Lung (tissue), 12 donors: Measurements from ENCODE around the gene GARNL3. TPM values are rescaled to one million over a fixed set of nuclear protein-coding genes. Genes with fewer than 3 reads are reported as not detected.

Source experiments
- ATAC-seq: fragments of 200-7000 bp; cut with Tn5 transposase; one replicate; pipeline ENCODE4 v1.9.1; 2020; ENCODE audit warnings: moderate number of reproducible peaks; ENCODE audit not compliant: insufficient read depth, low FRiP score
- DNase-seq, 3 donors: peaks; one replicate each; pipeline ENCODE4 v3.0.0-alpha.2; 2013 to 2017
- H3K27ac ChIP-seq, 2 donors: one replicate each; pipeline ENCODE4 v1.5.1; 2013; ENCODE audit warnings: mild to moderate bottlenecking in 2 of 2, moderate library complexity in 2 of 2, control low read depth in 1 of 2, inconsistent platforms in 1 of 2, low read depth in 1 of 2, low read length in 1 of 2
- H3K27me3 ChIP-seq, 3 donors: one replicate each; pipeline ENCODE4 v1.5.1; 2013; ENCODE audit warnings: low read length in 2 of 3; ENCODE audit not compliant: control insufficient read depth in 3 of 3, insufficient read depth in 3 of 3
- H3K36me3 ChIP-seq, 4 donors: one replicate each; pipeline ENCODE4 v1.5.1; 2013; ENCODE audit warnings: low read length in 4 of 4, mild to moderate bottlenecking in 1 of 4, moderate library complexity in 1 of 4; ENCODE audit not compliant: control insufficient read depth in 4 of 4, insufficient read depth in 4 of 4
- H3K4me1 ChIP-seq, 5 donors: one replicate each; pipeline ENCODE4 v1.5.1; 2013; ENCODE audit warnings: low read length in 5 of 5, mild to moderate bottlenecking in 2 of 5, moderate library complexity in 1 of 5; ENCODE audit not compliant: control insufficient read depth in 5 of 5, insufficient read depth in 5 of 5
- H3K4me3 ChIP-seq: one replicate; pipeline ENCODE4 v1.5.1; 2013; ENCODE audit warnings: mild to moderate bottlenecking, control low read depth, moderate library complexity
- H3K9ac ChIP-seq, 2 donors: one replicate each; pipeline ENCODE4 v1.5.1; 2013; ENCODE audit warnings: low read length in 2 of 2, control low read depth in 1 of 2; ENCODE audit not compliant: insufficient read depth in 1 of 2
- H3K9me3 ChIP-seq, 4 donors: one replicate each; pipeline ENCODE4 v1.5.1; 2013; ENCODE audit warnings: low read length in 3 of 4, mild to moderate bottlenecking in 1 of 4, moderate library complexity in 1 of 4; ENCODE audit not compliant: control insufficient read depth in 4 of 4, insufficient read depth in 3 of 4
- WGBS, 2 donors: extraction: QIAGEN DNeasy Blood & Tissue Kit; methylation state at CpG; one replicate each; pipeline ENCODE4 v1.1.7; 2013; 5-methylcytosine and 5-hydroxymethylcytosine counted together
- polyA plus RNA-seq, 2 donors: library from polyadenylated mRNA; stranded (reverse); fragments of 200-250 nt; gene quantifications; one replicate each; pipeline ENCODE4 v1.2.1, GENCODE V29; 2013
- total RNA-seq, 2 donors: library from RNA; depleted of rRNA in 1 of 2; stranded (reverse); fragments of >200 nt in 1 of 2; gene quantifications; one replicate each; pipeline ENCODE4 v1.2.1, GENCODE V29; 2014 to 2021
- TF ChIP-seq, protein P1 (sequence below): IDR thresholded peaks from 2 replicates; pipeline ENCODE4 v1.5.1; 2012; ENCODE audit warnings: mild to moderate bottlenecking; ENCODE audit errors: control extremely low read depth, extremely low read depth
- donor health status: control.
- donor health status: control.
- donor health status: Bipolar disorder and iron deficiency.
- donor health status: healthy.
- donor health status: DM: yes; HTN: yes; CAD: no.

The GARNL3 gene
- total and polyA plus RNA-seq, 4 donors: 1.5 to 31.1 (median 4.4) TPM

DNA sequence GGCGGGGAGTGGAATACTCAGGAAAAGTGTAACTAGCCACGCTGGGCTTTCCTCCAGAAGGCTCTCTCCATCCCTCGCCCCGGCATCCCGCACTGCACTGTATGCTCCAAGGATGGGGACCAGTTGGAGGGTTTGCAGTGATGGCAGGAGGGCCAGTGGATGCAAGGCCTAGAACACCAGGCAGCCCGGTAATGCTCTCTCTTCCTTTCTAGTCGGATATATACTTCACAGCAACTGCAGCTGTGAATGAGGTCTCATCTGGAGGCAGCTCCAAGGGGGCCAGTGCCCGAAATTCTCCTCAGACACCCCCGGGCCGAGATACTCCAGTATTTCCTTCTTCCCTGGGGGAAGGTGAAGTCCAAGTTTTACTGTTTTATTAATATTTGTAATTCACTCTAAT is 122.4 kb downstream of the GARNL3 start:
- Histone ChIP-seq H3K9me3 (no peaks in the 10 kb centered on the region), H3K9ac (no peak overlapping the region), H3K27ac (no peak overlapping the region), H3K4me1 (peaks cover 0 to 9% (median 3%) of the 10 kb centered on the region in 5 donors), H3K27me3 (no peaks in the 10 kb centered on the region), H3K36me3 (peaks cover 0 to 7% (median 0%) of the 10 kb centered on the region in 4 donors), H3K4me3 (no peak overlapping the region)
- ATAC-seq (no peak), DNase-seq (no peak)
- TF ChIP-seq, protein P1, sequence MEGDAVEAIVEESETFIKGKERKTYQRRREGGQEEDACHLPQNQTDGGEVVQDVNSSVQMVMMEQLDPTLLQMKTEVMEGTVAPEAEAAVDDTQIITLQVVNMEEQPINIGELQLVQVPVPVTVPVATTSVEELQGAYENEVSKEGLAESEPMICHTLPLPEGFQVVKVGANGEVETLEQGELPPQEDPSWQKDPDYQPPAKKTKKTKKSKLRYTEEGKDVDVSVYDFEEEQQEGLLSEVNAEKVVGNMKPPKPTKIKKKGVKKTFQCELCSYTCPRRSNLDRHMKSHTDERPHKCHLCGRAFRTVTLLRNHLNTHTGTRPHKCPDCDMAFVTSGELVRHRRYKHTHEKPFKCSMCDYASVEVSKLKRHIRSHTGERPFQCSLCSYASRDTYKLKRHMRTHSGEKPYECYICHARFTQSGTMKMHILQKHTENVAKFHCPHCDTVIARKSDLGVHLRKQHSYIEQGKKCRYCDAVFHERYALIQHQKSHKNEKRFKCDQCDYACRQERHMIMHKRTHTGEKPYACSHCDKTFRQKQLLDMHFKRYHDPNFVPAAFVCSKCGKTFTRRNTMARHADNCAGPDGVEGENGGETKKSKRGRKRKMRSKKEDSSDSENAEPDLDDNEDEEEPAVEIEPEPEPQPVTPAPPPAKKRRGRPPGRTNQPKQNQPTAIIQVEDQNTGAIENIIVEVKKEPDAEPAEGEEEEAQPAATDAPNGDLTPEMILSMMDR: no peak
- WGBS, 2 donors: 91 to 95% methylated on average over 10 of the region's 10 CpGs

DNA sequence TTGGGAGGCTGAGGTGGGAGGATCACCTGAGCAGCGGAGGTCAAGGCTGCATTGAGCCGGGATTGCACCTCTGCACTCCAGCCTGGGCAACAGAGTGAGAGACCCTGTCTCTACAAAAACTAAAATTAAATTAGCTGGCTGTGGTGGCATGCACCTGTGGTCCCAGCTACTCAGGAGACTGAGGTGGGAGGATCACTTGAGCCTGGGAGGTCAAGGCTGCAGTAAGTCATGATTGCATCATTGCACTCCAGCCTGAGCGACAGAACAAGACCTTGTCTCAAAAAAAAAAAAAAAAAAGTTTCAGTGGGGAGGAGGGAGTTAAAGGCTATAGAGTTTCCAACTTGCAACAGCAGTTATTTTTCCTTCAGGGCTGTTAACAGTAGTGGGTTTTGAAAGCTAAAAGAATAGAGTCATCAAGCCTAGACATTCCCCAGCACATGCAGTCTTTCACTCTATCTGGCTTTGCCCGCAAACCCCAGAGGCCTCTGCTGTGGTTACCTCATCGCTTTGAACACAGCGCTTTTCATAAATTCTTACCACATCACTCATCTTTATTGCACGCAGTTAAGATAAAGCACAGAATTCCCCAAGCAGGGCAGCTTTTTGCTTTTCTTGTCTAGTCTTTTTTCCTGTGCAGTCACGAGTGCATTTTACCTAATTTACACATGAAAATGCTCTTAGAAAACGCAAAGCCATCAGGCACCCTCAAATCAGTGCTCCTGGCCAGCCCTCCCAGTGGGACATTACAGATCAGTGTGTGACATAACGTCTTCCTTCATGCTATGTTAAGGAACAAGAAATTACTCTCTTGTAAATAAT is 123.7 kb downstream of the GARNL3 start:
- peak overlapping the region in 1 of 2 donors; percentile 75 for H3K9ac ChIP-seq
- peaks cover 0 to 7% (median 0%) of the 10 kb centered on the region in 4 donors for H3K36me3 ChIP-seq
- H3K27me3 ChIP-seq: no peaks in the 10 kb centered on the region
- 32 to 50% methylated on average over 10 of the region's 10 CpGs for WGBS, 2 donors
- peak; percentile 57 to 83 (median 83) for DNase-seq
- no peak overlapping the region for H3K4me3 ChIP-seq
- H3K4me1 ChIP-seq: peaks cover 0 to 9% (median 3%) of the 10 kb centered on the region in 5 donors
- H3K27ac ChIP-seq: no peak overlapping the region
- H3K9me3 ChIP-seq: no peaks in the 10 kb centered on the region
- TF ChIP-seq, protein P1: no peak
- peak; percentile 80 for ATAC-seq

DNA sequence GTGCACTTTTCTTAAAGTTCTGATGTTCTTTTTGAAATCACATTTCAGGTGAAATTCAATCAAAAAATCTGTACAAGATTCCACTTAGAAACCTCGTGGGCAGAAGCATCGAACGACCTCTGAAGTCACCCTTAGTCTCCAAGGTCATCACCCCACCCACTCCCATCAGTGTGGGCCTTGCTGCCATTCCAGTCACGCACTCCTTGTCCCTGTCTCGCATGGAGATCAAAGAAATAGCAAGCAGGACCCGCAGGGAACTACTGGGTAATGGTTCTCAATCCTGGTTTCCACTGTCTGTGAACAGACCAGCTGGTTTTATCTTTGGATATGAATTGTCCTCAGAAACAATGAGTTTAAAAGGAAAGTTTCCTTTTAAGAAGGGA is 124.3 kb downstream of the GARNL3 start:
- H3K9ac ChIP-seq: peak overlapping the region in 1 of 2 donors; percentile 75
- no peak for ATAC-seq
- H3K4me1 ChIP-seq: peaks cover 0 to 9% (median 3%) of the 10 kb centered on the region in 5 donors
- WGBS, 2 donors: 67 to 75% methylated on average over 6 of the region's 6 CpGs
- DNase-seq: no peak
- TF ChIP-seq, protein P1: no peak
- H3K4me3 ChIP-seq: no peak overlapping the region
- no peak overlapping the region for H3K27ac ChIP-seq
- H3K27me3 ChIP-seq: no peaks in the 10 kb centered on the region
- peaks cover 0 to 7% (median 0%) of the 10 kb centered on the region in 4 donors for H3K36me3 ChIP-seq
- H3K9me3 ChIP-seq: no peaks in the 10 kb centered on the region
